ENCODE data around the gene DENND6A. TPM values are rescaled to one million over a fixed set of nuclear protein-coding genes. Genes with fewer than 3 reads are reported as not detected.

Gene DENND6A
- total RNA-seq, 2 donors from 2014 or later = 23.4 to 35.1 TPM

DNA sequence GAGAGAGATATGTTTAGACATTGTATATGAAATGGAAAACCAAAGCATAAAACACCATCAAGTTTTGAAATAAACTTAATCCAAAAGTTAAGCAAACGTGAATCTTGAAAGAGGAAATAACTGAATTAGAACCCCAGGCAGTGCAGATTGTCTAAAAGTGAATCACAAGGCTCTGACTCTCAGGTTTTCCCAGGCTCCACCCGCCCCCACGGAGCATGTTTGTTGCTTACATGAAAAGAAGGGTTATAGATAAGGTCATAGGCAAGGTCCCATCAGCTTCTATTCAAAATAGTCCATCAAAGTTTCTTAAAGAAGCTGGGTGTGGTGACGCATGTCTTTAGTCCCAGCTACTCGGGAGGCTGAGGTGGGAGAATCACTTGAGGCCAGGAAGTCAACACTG lies 34.2 kb upstream of the DENND6A start:
- no peaks in the 10 kb centered on the region for H3K36me3 ChIP-seq (ENCODE audit: control insufficient read depth, insufficient read depth, low read length)
- Mint-ChIP-seq H3K36me3 (ENCODE audit: low read depth) (no peaks in the 10 kb centered on the region), H3K4me3 (no peak overlapping the region), H3K27ac (no peak overlapping the region), H3K4me1 (peaks cover 9% of the 10 kb centered on the region), H3K27me3 (ENCODE audit: insufficient read depth) (peaks cover 1% of the 10 kb centered on the region), H3K9me3 (no peaks in the 10 kb centered on the region)
- no peaks in the 10 kb centered on the region for H3K9me3 ChIP-seq (ENCODE audit: control insufficient read depth, low read length)
- H3K27ac ChIP-seq (ENCODE audit: low read depth, low read length) = no peak overlapping the region
- H3K4me1 ChIP-seq (ENCODE audit: control insufficient read depth, insufficient read depth, low read length) = no peaks in the 10 kb centered on the region
- no peak for DNase-seq
- TF ChIP-seq, protein P1, sequence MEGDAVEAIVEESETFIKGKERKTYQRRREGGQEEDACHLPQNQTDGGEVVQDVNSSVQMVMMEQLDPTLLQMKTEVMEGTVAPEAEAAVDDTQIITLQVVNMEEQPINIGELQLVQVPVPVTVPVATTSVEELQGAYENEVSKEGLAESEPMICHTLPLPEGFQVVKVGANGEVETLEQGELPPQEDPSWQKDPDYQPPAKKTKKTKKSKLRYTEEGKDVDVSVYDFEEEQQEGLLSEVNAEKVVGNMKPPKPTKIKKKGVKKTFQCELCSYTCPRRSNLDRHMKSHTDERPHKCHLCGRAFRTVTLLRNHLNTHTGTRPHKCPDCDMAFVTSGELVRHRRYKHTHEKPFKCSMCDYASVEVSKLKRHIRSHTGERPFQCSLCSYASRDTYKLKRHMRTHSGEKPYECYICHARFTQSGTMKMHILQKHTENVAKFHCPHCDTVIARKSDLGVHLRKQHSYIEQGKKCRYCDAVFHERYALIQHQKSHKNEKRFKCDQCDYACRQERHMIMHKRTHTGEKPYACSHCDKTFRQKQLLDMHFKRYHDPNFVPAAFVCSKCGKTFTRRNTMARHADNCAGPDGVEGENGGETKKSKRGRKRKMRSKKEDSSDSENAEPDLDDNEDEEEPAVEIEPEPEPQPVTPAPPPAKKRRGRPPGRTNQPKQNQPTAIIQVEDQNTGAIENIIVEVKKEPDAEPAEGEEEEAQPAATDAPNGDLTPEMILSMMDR (conservative IDR thresholded peaks at IDR 0.05) = no peak
- H3K27me3 ChIP-seq (ENCODE audit: control insufficient read depth, insufficient read depth, low read length, poor library complexity, severe bottlenecking) = no peaks in the 10 kb centered on the region
- WGBS, 2 experiments (ENCODE audit: insufficient coverage in 1 of 2, insufficient read length in 1 of 2) = 92 to 100% methylated on average over 3 to 5 of the region's 5 CpGs
- H3K9ac ChIP-seq (ENCODE audit: extremely low read depth, low read length, poor library complexity, severe bottlenecking) = no peak overlapping the region
- no peak overlapping the region for H3K4me3 ChIP-seq (ENCODE audit: low read length)

DNA sequence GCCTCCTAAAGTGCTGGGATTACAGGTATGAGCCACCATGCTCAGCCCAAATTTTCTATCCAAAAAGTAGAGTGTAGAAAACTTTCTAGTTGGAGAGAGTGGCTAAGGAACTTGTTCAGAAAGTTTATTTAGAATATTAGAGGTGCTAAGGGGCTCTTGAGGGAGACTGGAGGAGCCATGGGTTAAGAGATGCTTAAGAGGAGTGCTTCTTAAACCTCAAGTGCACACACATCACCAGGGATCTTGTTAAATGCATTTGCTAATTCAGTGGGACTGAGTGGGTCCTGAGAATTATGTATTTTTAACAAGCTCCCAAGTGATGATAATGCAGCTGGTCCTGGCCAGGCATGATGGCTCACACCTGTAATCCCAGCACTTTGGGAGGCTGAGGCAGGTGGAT lies 33.5 kb upstream of the DENND6A start:
- Mint-ChIP-seq H3K27ac (no peak overlapping the region), H3K27me3 (ENCODE audit: insufficient read depth) (peaks cover 1% of the 10 kb centered on the region), H3K4me1 (peaks cover 9% of the 10 kb centered on the region), H3K36me3 (ENCODE audit: low read depth) (no peaks in the 10 kb centered on the region), H3K9me3 (no peaks in the 10 kb centered on the region), H3K4me3 (no peak overlapping the region)
- H3K9me3 ChIP-seq (ENCODE audit: control insufficient read depth, low read length) = no peaks in the 10 kb centered on the region
- TF ChIP-seq, protein P1 (conservative IDR thresholded peaks at IDR 0.05) = no peak
- H3K4me3 ChIP-seq (ENCODE audit: low read length) = no peak overlapping the region
- no peaks in the 10 kb centered on the region for H3K27me3 ChIP-seq (ENCODE audit: control insufficient read depth, insufficient read depth, low read length, poor library complexity, severe bottlenecking)
- no peaks in the 10 kb centered on the region for H3K36me3 ChIP-seq (ENCODE audit: control insufficient read depth, insufficient read depth, low read length)
- no peak overlapping the region for H3K9ac ChIP-seq (ENCODE audit: extremely low read depth, low read length, poor library complexity, severe bottlenecking)
- DNase-seq = no peak
- H3K4me1 ChIP-seq (ENCODE audit: control insufficient read depth, insufficient read depth, low read length) = no peaks in the 10 kb centered on the region
- no peak overlapping the region for H3K27ac ChIP-seq (ENCODE audit: low read depth, low read length)

DNA sequence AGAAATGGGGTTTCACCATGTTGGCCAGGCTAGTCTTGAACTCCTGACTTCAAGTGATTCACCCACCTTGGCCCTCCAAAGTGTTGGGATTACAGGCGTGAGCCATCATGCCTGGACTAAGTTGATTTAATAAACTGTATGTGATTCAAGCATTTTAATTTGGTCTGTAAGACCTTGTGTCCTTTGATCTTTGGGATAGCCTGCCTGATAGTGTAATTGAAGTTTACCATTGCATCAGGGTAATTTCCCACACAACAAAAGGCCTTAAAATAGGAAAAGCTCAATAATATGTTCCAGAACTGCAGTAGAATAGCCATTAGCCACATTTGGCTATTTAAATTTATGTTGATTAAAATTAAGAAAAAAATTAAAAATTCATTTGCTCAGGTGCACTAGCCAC lies 25.2 kb upstream of the DENND6A start:
- no peaks in the 10 kb centered on the region for H3K27me3 Mint-ChIP-seq (ENCODE audit: insufficient read depth)
- H3K27ac Mint-ChIP-seq = no peak overlapping the region
- Histone ChIP-seq H3K4me3 (ENCODE audit: low read length) (no peak overlapping the region), H3K4me1 (ENCODE audit: control insufficient read depth, insufficient read depth, low read length) (no peaks in the 10 kb centered on the region), H3K9me3 (ENCODE audit: control insufficient read depth, low read length) (no peaks in the 10 kb centered on the region), H3K9ac (ENCODE audit: extremely low read depth, low read length, poor library complexity, severe bottlenecking) (no peak overlapping the region), H3K27ac (ENCODE audit: low read depth, low read length) (no peak overlapping the region), H3K36me3 (ENCODE audit: control insufficient read depth, insufficient read depth, low read length) (no peaks in the 10 kb centered on the region), H3K27me3 (ENCODE audit: control insufficient read depth, insufficient read depth, low read length, poor library complexity, severe bottlenecking) (no peaks in the 10 kb centered on the region)
- no peaks in the 10 kb centered on the region for H3K36me3 Mint-ChIP-seq (ENCODE audit: low read depth)
- no peaks in the 10 kb centered on the region for H3K9me3 Mint-ChIP-seq
- no peaks in the 10 kb centered on the region for H3K4me1 Mint-ChIP-seq
- no peak overlapping the region for H3K4me3 Mint-ChIP-seq
- 100% methylated on average over 1 of the region's 1 CpG; no CpG with 5 or more reads in 1 of the 2 experiments for WGBS, 2 experiments (ENCODE audit: insufficient coverage in 1 of 2, insufficient read length in 1 of 2)
- TF ChIP-seq, protein P1 (conservative IDR thresholded peaks at IDR 0.05) = no peak
- DNase-seq = no peak

Data from endodermal cell (in vitro differentiated cells).